Measurements from ENCODE around the gene ABLIM1.

GRCh38 chr10:114584419-114584818, 73.7 kb downstream of the ABLIM1 start:
- TF ChIP-seq CTCF (IDR thresholded peaks at IDR 0.05) (no peak), POLR2A (IDR thresholded peaks at IDR 0.05) (no peak)

All from testis (tissue), 2 donors.